Ovary (tissue), 3 donors: ENCODE measurements around the gene SCEL.

Experiments
- POLR2A ChIP-seq: fragments of 450-650 bp; IDR thresholded peaks from one replicate; pipeline ENCODE4 v1.6.1; 2017; ENCODE audit warnings: antibody characterized with exemption, mild to moderate bottlenecking, moderate library complexity
- TF ChIP-seq, protein P1 (sequence below), 3 donors: fragments of 450-650 bp in 2 of 3; fragments of 200-600 bp in 1 of 3; IDR thresholded peaks; one replicate each; pipeline versions ENCODE4 v1.5.1 to v1.8.0; 2016 to 2022; ENCODE audit warnings: antibody characterized with exemption in 3 of 3, mild to moderate bottlenecking in 1 of 3
- donor health status: DM: no; HTN: no; CAD: no.

- TF ChIP-seq, protein P1, sequence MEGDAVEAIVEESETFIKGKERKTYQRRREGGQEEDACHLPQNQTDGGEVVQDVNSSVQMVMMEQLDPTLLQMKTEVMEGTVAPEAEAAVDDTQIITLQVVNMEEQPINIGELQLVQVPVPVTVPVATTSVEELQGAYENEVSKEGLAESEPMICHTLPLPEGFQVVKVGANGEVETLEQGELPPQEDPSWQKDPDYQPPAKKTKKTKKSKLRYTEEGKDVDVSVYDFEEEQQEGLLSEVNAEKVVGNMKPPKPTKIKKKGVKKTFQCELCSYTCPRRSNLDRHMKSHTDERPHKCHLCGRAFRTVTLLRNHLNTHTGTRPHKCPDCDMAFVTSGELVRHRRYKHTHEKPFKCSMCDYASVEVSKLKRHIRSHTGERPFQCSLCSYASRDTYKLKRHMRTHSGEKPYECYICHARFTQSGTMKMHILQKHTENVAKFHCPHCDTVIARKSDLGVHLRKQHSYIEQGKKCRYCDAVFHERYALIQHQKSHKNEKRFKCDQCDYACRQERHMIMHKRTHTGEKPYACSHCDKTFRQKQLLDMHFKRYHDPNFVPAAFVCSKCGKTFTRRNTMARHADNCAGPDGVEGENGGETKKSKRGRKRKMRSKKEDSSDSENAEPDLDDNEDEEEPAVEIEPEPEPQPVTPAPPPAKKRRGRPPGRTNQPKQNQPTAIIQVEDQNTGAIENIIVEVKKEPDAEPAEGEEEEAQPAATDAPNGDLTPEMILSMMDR (IDR thresholded peaks at IDR 0.05), result no peak
- no peak for TF ChIP-seq POLR2A
Observed at GRCh38 chr13:77579959-77580358, 44.5 kb downstream of the SCEL start.
